H9 (cell line): ENCODE data around the gene HSD11B1. TPM values are rescaled to one million over a fixed set of nuclear protein-coding genes. Genes with fewer than 3 reads are reported as not detected.

Source experiments
- DNase-seq: peaks from one replicate; pipeline ENCODE4 v3.0.0-alpha.2; 2017
- H2AFZ ChIP-seq: one replicate; pipeline ENCODE4 v1.6.1; 2013; ENCODE audit warnings: mild to moderate bottlenecking, low read length, control low read depth, moderate library complexity
- H2AK5ac ChIP-seq: 2 replicates; pipeline ENCODE4 v1.6.1; 2013; ENCODE audit warnings: low read length, control low read depth, mixed read lengths; ENCODE audit not compliant: insufficient read length
- H2BK120ac ChIP-seq: one replicate; pipeline ENCODE4 v1.6.1; 2013; ENCODE audit warnings: low read depth, mild to moderate bottlenecking, low read length, control low read depth, inconsistent platforms; ENCODE audit not compliant: poor library complexity, severe bottlenecking
- H2BK12ac ChIP-seq: 2 replicates; pipeline ENCODE4 v1.6.1; 2013; ENCODE audit warnings: low read length, control low read depth, mixed read lengths, low read depth; ENCODE audit not compliant: insufficient read length
- H2BK15ac ChIP-seq: 2 replicates; pipeline ENCODE4 v1.6.1; 2013; ENCODE audit warnings: low read depth, low read length, control low read depth
- H2BK20ac ChIP-seq: one replicate; pipeline ENCODE4 v1.6.1; 2013; ENCODE audit warnings: low read depth, mild to moderate bottlenecking, low read length, control low read depth, inconsistent platforms; ENCODE audit not compliant: poor library complexity, severe bottlenecking
- H2BK5ac ChIP-seq: 2 replicates; pipeline ENCODE4 v1.6.1; 2013; ENCODE audit warnings: low read length, control low read depth, mixed read lengths; ENCODE audit not compliant: insufficient read length
- H3K14ac ChIP-seq: 2 replicates; pipeline ENCODE4 v1.6.1; 2013; ENCODE audit warnings: low read length, control low read depth; ENCODE audit not compliant: insufficient read depth
- H3K18ac ChIP-seq: 2 replicates; pipeline ENCODE4 v1.6.1; 2013; ENCODE audit warnings: low read depth, mild to moderate bottlenecking, mixed read lengths, low read length, control low read depth; ENCODE audit not compliant: insufficient read length
- H3K23ac ChIP-seq: 2 replicates; pipeline ENCODE4 v1.6.1; 2013; ENCODE audit warnings: low read length, control low read depth, mixed read lengths, low read depth; ENCODE audit not compliant: insufficient read length
- H3K23me2 ChIP-seq: 2 replicates; pipeline ENCODE4 v1.6.1; 2013; ENCODE audit warnings: low read depth, mild to moderate bottlenecking, mixed read lengths, low read length, control low read depth; ENCODE audit not compliant: insufficient read length, poor library complexity, severe bottlenecking
- H3K27ac ChIP-seq: 2 replicates; pipeline ENCODE4 v1.5.1; 2013; ENCODE audit warnings: low read length, control low read depth, mixed read lengths, low read depth; ENCODE audit not compliant: insufficient read length
- H3K27me3 ChIP-seq: 2 replicates; pipeline ENCODE4 v1.6.1; 2013; ENCODE audit warnings: low read length, control low read depth, inconsistent platforms; ENCODE audit not compliant: insufficient read depth
- H3K4ac ChIP-seq: 2 replicates; pipeline ENCODE4 v1.6.1; 2013; ENCODE audit warnings: low read depth, mild to moderate bottlenecking, control low read depth, inconsistent platforms, low read length, moderate library complexity
- H3K4me1 ChIP-seq: 2 replicates; pipeline ENCODE4 v1.6.1; 2013; ENCODE audit warnings: low read length, control low read depth, inconsistent platforms; ENCODE audit not compliant: insufficient read depth
- H3K4me2 ChIP-seq: 2 replicates; pipeline ENCODE4 v1.6.1; 2013; ENCODE audit warnings: low read length, control low read depth, mixed read lengths; ENCODE audit not compliant: insufficient read length, insufficient read depth
- H3K56ac ChIP-seq: 2 replicates; pipeline ENCODE4 v1.6.1; 2013; ENCODE audit warnings: low read depth, mild to moderate bottlenecking, mixed read lengths, low read length, control low read depth; ENCODE audit not compliant: insufficient read length
- H3K79me1 ChIP-seq: 2 replicates; pipeline ENCODE4 v1.6.1; 2013; ENCODE audit warnings: low read depth, mild to moderate bottlenecking, moderate library complexity, low read length, control low read depth, inconsistent platforms; ENCODE audit not compliant: insufficient read depth, poor library complexity, severe bottlenecking
- H3K79me2 ChIP-seq: 2 replicates; pipeline ENCODE4 v1.6.1; 2013; ENCODE audit warnings: low read length, control low read depth, inconsistent platforms; ENCODE audit not compliant: insufficient read depth
- H3K9ac ChIP-seq: 2 replicates; pipeline ENCODE4 v1.6.1; 2013; ENCODE audit warnings: low read length, control low read depth, mixed read lengths; ENCODE audit not compliant: insufficient read length; ENCODE audit errors: extremely low read depth
- H3K9me3 ChIP-seq: one replicate; pipeline ENCODE4 v1.6.1; 2013; ENCODE audit warnings: low read depth, low read length, inconsistent platforms; ENCODE audit not compliant: control insufficient read depth
- H3T11ph ChIP-seq: one replicate; pipeline ENCODE4 v1.6.1; 2013; ENCODE audit warnings: mild to moderate bottlenecking, low read length, control low read depth, inconsistent platforms
- H4K20me1 ChIP-seq: one replicate; pipeline ENCODE4 v1.6.1; 2013; ENCODE audit not compliant: control insufficient read depth, insufficient read length, insufficient read depth
- H4K5ac ChIP-seq: 2 replicates; pipeline ENCODE4 v1.6.1; 2013; ENCODE audit warnings: low read depth, mild to moderate bottlenecking, mixed read lengths, low read length, control low read depth; ENCODE audit not compliant: insufficient read length
- H4K8ac ChIP-seq: replicated peaks from 2 replicates; pipeline ENCODE4 v1.6.1; 2013; ENCODE audit warnings: low read length, control low read depth, mixed read lengths, low read depth; ENCODE audit not compliant: insufficient read length
- H4K91ac ChIP-seq: 2 replicates; pipeline ENCODE4 v1.6.1; 2013; ENCODE audit warnings: low read depth, mild to moderate bottlenecking, moderate library complexity, mixed read lengths, low read length, control low read depth; ENCODE audit not compliant: insufficient read length
- H3K27ac Mint-ChIP-seq, 3 experiments: 2 replicates in 2 of 3; 3 replicates in 1 of 3; pipeline ENCODE4 v1.8.0; 2020 to 2021; ENCODE audit warnings: mixed read lengths in 3 of 3, mild to moderate bottlenecking in 1 of 3, moderate library complexity in 1 of 3
- H3K27me3 Mint-ChIP-seq: 2 replicates; pipeline ENCODE4 v1.8.0; 2021; ENCODE audit warnings: low read depth, mild to moderate bottlenecking, moderate library complexity, mixed read lengths
- H3K36me3 Mint-ChIP-seq, 3 experiments: 2 replicates in 2 of 3; 3 replicates in 1 of 3; pipeline ENCODE4 v1.8.0; 2020 to 2021; ENCODE audit warnings: low read depth in 3 of 3, mixed read lengths in 3 of 3; ENCODE audit not compliant: insufficient read depth in 1 of 3
- H3K4me1 Mint-ChIP-seq, 2 experiments: 2 replicates each; pipeline ENCODE4 v1.8.0; 2020; ENCODE audit warnings: mixed read lengths in 2 of 2
- H3K4me3 Mint-ChIP-seq, 2 experiments: 2 replicates in 1 of 2; 3 replicates in 1 of 2; pipeline ENCODE4 v1.8.0; 2020 to 2021; ENCODE audit warnings: mild to moderate bottlenecking in 2 of 2, mixed read lengths in 2 of 2, moderate library complexity in 1 of 2
- H3K9me3 Mint-ChIP-seq, 2 experiments: 2 replicates in 1 of 2; 3 replicates in 1 of 2; pipeline ENCODE4 v1.8.0; 2020; ENCODE audit warnings: mild to moderate bottlenecking in 2 of 2, mixed read lengths in 2 of 2, moderate library complexity in 1 of 2
- WGBS: extraction: QIAGEN DNeasy Blood & Tissue Kit; methylation state at CpG from one replicate; pipeline ENCODE4 v1.1.7; 2013; ENCODE audit warnings: missing lambda C conversion rate, low lambda C conversion rate, mixed read lengths; ENCODE audit not compliant: insufficient read length; ENCODE audit errors: extremely low coverage; 5-methylcytosine and 5-hydroxymethylcytosine counted together
- total RNA-seq: library from RNA; stranded (reverse); gene quantifications from 2 replicates; pipeline ENCODE4 v1.2.1, GENCODE V29; 2021
- TF ChIP-seq, protein P1 (sequence below): fragments of 200-600 bp; sonication (generic); conservative IDR thresholded peaks from 3 replicates; pipeline ENCODE4 v1.8.0; 2021; ENCODE audit warnings: antibody characterized with exemption, mild to moderate bottlenecking

HSD11B1 gene
- total RNA-seq, 1 experiment from 2014 or later = not detected

DNA sequence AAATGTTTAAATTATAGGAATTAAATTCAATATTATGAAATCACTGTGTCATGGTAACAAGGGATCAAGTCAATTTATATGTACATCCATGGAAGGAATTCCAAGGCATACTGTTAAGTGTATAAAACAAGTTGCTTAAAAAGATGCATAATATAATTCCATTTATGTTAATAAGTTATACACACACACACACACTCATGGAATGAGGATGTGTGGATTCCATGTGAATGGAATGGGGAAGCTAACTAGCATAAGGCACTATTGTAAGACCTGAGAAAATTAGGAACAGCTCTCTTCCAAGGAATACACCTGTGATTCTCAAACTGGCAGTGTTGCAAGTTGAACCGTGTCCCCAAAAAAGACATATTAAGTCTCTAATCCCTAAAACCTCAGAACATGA is 33.6 kb downstream of the HSD11B1 start:
- no peak overlapping the region for H3K4ac ChIP-seq
- no peak overlapping the region for H2AK5ac ChIP-seq
- WGBS = no CpG with 5 or more reads among the region's 1 CpG
- no peak overlapping the region for H2BK15ac ChIP-seq
- no peak overlapping the region for H2BK120ac ChIP-seq
- H3K4me1 ChIP-seq = no peaks in the 10 kb centered on the region
- H3K4me2 ChIP-seq = no peak overlapping the region
- no peak overlapping the region for H2BK5ac ChIP-seq
- H2AFZ ChIP-seq = no peak overlapping the region
- no peak overlapping the region for H3T11ph ChIP-seq
- no peak overlapping the region for H3K4me3 Mint-ChIP-seq
- H3K14ac ChIP-seq = no peak overlapping the region
- no peak overlapping the region for H3K23ac ChIP-seq
- H2BK20ac ChIP-seq = no peak overlapping the region
- TF ChIP-seq, protein P1, sequence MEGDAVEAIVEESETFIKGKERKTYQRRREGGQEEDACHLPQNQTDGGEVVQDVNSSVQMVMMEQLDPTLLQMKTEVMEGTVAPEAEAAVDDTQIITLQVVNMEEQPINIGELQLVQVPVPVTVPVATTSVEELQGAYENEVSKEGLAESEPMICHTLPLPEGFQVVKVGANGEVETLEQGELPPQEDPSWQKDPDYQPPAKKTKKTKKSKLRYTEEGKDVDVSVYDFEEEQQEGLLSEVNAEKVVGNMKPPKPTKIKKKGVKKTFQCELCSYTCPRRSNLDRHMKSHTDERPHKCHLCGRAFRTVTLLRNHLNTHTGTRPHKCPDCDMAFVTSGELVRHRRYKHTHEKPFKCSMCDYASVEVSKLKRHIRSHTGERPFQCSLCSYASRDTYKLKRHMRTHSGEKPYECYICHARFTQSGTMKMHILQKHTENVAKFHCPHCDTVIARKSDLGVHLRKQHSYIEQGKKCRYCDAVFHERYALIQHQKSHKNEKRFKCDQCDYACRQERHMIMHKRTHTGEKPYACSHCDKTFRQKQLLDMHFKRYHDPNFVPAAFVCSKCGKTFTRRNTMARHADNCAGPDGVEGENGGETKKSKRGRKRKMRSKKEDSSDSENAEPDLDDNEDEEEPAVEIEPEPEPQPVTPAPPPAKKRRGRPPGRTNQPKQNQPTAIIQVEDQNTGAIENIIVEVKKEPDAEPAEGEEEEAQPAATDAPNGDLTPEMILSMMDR = no peak
- H2BK12ac ChIP-seq = no peak overlapping the region
- H3K4me1 Mint-ChIP-seq = no peaks in the 10 kb centered on the region
- H3K18ac ChIP-seq = no peak overlapping the region
- no peaks in the 10 kb centered on the region; the same call in 1 of the 2 replicates for H3K27me3 ChIP-seq
- no peaks in the 10 kb centered on the region for H3K9me3 ChIP-seq
- H3K36me3 Mint-ChIP-seq = no peaks in the 10 kb centered on the region
- H4K5ac ChIP-seq = no peak overlapping the region
- no peaks in the 10 kb centered on the region for H3K9me3 Mint-ChIP-seq
- H4K8ac ChIP-seq = no peak overlapping the region
- no peak for DNase-seq
- H3K79me2 ChIP-seq = no peaks in the 10 kb centered on the region
- H3K79me1 ChIP-seq = no peaks in the 10 kb centered on the region
- H3K27ac ChIP-seq = no peak overlapping the region
- peaks cover 38% of the 10 kb centered on the region for H3K27me3 Mint-ChIP-seq
- H3K9ac ChIP-seq = no peak overlapping the region
- H4K91ac ChIP-seq = no peak overlapping the region
- no peak overlapping the region for H3K56ac ChIP-seq
- H4K20me1 ChIP-seq = no peaks in the 10 kb centered on the region
- H3K23me2 ChIP-seq = no peaks in the 10 kb centered on the region
- no peak overlapping the region for H3K27ac Mint-ChIP-seq
